Activated naive CD8-positive, alpha-beta T cell treated with anti-CD3 and anti-CD28 coated beads, Interleukin-2, amount 50 U/mL, for 24 hours (primary cell): ENCODE measurements around the gene DET1.

Experiments used
- ATAC-seq: fragments of 150-1000 bp; cut with Tn5 transposase; one replicate; pipeline ENCODE4 v1.10.0; 2021
- DNase-seq: peaks from one replicate; pipeline ENCODE4 v3.0.0; 2021
- H3K27ac Mint-ChIP-seq: one replicate; pipeline ENCODE4 v1.8.0; 2021; ENCODE audit warnings: mild to moderate bottlenecking, mixed read lengths
- H3K27me3 Mint-ChIP-seq: one replicate; pipeline ENCODE4 v1.8.0; 2021; ENCODE audit warnings: mixed read lengths
- H3K36me3 Mint-ChIP-seq: one replicate; pipeline ENCODE4 v1.8.0; 2021; ENCODE audit warnings: low read depth, mixed read lengths
- H3K4me1 Mint-ChIP-seq: one replicate; pipeline ENCODE4 v1.8.0; 2021; ENCODE audit warnings: mixed read lengths
- H3K4me3 Mint-ChIP-seq: one replicate; pipeline ENCODE4 v1.8.0; 2021; ENCODE audit warnings: mild to moderate bottlenecking, moderate library complexity, mixed read lengths
- H3K9me3 Mint-ChIP-seq: one replicate; pipeline ENCODE4 v1.8.0; 2021; ENCODE audit warnings: mixed read lengths

The DET1 gene

GRCh38 chr15:88497109-88497765 lies 49.2 kb downstream of the DET1 start:
- H3K4me3 Mint-ChIP-seq, result no peak overlapping the region
- H3K9me3 Mint-ChIP-seq, result no peaks in the 10 kb centered on the region
- H3K36me3 Mint-ChIP-seq, result no peaks in the 10 kb centered on the region
- no peak for ATAC-seq
- no peaks in the 10 kb centered on the region for H3K4me1 Mint-ChIP-seq
- no peak for DNase-seq
- H3K27ac Mint-ChIP-seq, result no peak overlapping the region
- H3K27me3 Mint-ChIP-seq, result no peaks in the 10 kb centered on the region

- ATAC-seq (no peak), DNase-seq (no peak)
- H3K36me3 Mint-ChIP-seq, result no peaks in the 10 kb centered on the region
- no peak overlapping the region for H3K4me3 Mint-ChIP-seq
- H3K4me1 Mint-ChIP-seq, result no peaks in the 10 kb centered on the region
- H3K27ac Mint-ChIP-seq, result no peak overlapping the region
- no peaks in the 10 kb centered on the region for H3K27me3 Mint-ChIP-seq
- no peaks in the 10 kb centered on the region for H3K9me3 Mint-ChIP-seq
Observed at GRCh38 chr15:88493844-88494243, 52.6 kb downstream of the DET1 start.

- H3K9me3 Mint-ChIP-seq, result no peaks in the 10 kb centered on the region
- no peak for ATAC-seq
- H3K27me3 Mint-ChIP-seq, result no peaks in the 10 kb centered on the region
- no peak for DNase-seq
- no peak overlapping the region for H3K4me3 Mint-ChIP-seq
- H3K4me1 Mint-ChIP-seq, result no peaks in the 10 kb centered on the region
- H3K27ac Mint-ChIP-seq, result no peak overlapping the region
- H3K36me3 Mint-ChIP-seq, result no peaks in the 10 kb centered on the region
Observed at GRCh38 chr15:88491158-88491557, 55.3 kb downstream of the DET1 start.

- Mint-ChIP-seq H3K27ac (no peak overlapping the region), H3K9me3 (no peaks in the 10 kb centered on the region), H3K4me1 (no peaks in the 10 kb centered on the region), H3K36me3 (no peaks in the 10 kb centered on the region), H3K4me3 (no peak overlapping the region), H3K27me3 (no peaks in the 10 kb centered on the region)
- ATAC-seq (no peak), DNase-seq (no peak)
Observed at GRCh38 chr15:88490036-88490435, 56.4 kb downstream of the DET1 start.

- H3K27me3 Mint-ChIP-seq, result no peaks in the 10 kb centered on the region
Observed at GRCh38 chr15:88489321-88489720, 57.2 kb downstream of the DET1 start.

GRCh38 chr15:88487796-88488523 lies 58.5 kb downstream of the DET1 start:
- no peak overlapping the region for H3K27ac Mint-ChIP-seq
- H3K36me3 Mint-ChIP-seq, result no peaks in the 10 kb centered on the region
- no peak for DNase-seq
- no peak for ATAC-seq
- no peaks in the 10 kb centered on the region for H3K9me3 Mint-ChIP-seq
- no peaks in the 10 kb centered on the region for H3K4me1 Mint-ChIP-seq
- no peaks in the 10 kb centered on the region for H3K27me3 Mint-ChIP-seq
- H3K4me3 Mint-ChIP-seq, result no peak overlapping the region

More at GRCh38 chr15:88489321-88489720, 57.2 kb downstream of the DET1 start:
- Mint-ChIP-seq H3K9me3 (no peaks in the 10 kb centered on the region), H3K27ac (no peak overlapping the region), H3K4me3 (no peak overlapping the region), H3K36me3 (no peaks in the 10 kb centered on the region), H3K4me1 (no peaks in the 10 kb centered on the region)
- DNase-seq (no peak), ATAC-seq (peak; percentile 18)

GRCh38 chr15:88487178-88487795 lies 59.2 kb downstream of the DET1 start:
- Mint-ChIP-seq H3K27me3 (no peaks in the 10 kb centered on the region), H3K27ac (no peak overlapping the region), H3K9me3 (no peaks in the 10 kb centered on the region), H3K4me1 (no peaks in the 10 kb centered on the region), H3K4me3 (no peak overlapping the region), H3K36me3 (no peaks in the 10 kb centered on the region)
- ATAC-seq (peak; percentile 17), DNase-seq (no peak)

- DNase-seq, result no peak
- Mint-ChIP-seq H3K4me1 (no peaks in the 10 kb centered on the region), H3K27me3 (no peaks in the 10 kb centered on the region), H3K36me3 (peaks cover 2% of the 10 kb centered on the region), H3K4me3 (no peak overlapping the region), H3K27ac (no peak overlapping the region), H3K9me3 (no peaks in the 10 kb centered on the region)
- no peak for ATAC-seq
Observed at GRCh38 chr15:88484682-88485331, 61.7 kb downstream of the DET1 start.

- no peak overlapping the region for H3K4me3 Mint-ChIP-seq
- no peak overlapping the region for H3K27ac Mint-ChIP-seq
- H3K9me3 Mint-ChIP-seq, result no peaks in the 10 kb centered on the region
- H3K36me3 Mint-ChIP-seq, result peaks cover 8% of the 10 kb centered on the region
- no peaks in the 10 kb centered on the region for H3K27me3 Mint-ChIP-seq
- H3K4me1 Mint-ChIP-seq, result no peaks in the 10 kb centered on the region
- DNase-seq (no peak), ATAC-seq (no peak)
Observed at GRCh38 chr15:88482263-88482662, 64.2 kb downstream of the DET1 start.

- Mint-ChIP-seq H3K4me1 (no peaks in the 10 kb centered on the region), H3K9me3 (no peaks in the 10 kb centered on the region), H3K36me3 (peaks cover 12% of the 10 kb centered on the region), H3K4me3 (no peak overlapping the region), H3K27me3 (no peaks in the 10 kb centered on the region), H3K27ac (no peak overlapping the region)
- DNase-seq (no peak), ATAC-seq (no peak)
Observed at GRCh38 chr15:88480981-88481380, 65.5 kb downstream of the DET1 start.

- DNase-seq (no peak), ATAC-seq (no peak)
- no peaks in the 10 kb centered on the region for H3K27me3 Mint-ChIP-seq
- peaks cover 14% of the 10 kb centered on the region for H3K36me3 Mint-ChIP-seq
- H3K4me3 Mint-ChIP-seq, result no peak overlapping the region
- no peak overlapping the region for H3K27ac Mint-ChIP-seq
- no peaks in the 10 kb centered on the region for H3K4me1 Mint-ChIP-seq
- H3K9me3 Mint-ChIP-seq, result no peaks in the 10 kb centered on the region
Observed at GRCh38 chr15:88479169-88479568, 67.3 kb downstream of the DET1 start.

GRCh38 chr15:88477904-88478303 lies 68.6 kb downstream of the DET1 start:
- no peak overlapping the region for H3K4me3 Mint-ChIP-seq
- H3K9me3 Mint-ChIP-seq, result no peaks in the 10 kb centered on the region
- no peak overlapping the region for H3K27ac Mint-ChIP-seq
- DNase-seq (no peak), ATAC-seq (no peak)
- peaks cover 14% of the 10 kb centered on the region for H3K36me3 Mint-ChIP-seq
- H3K27me3 Mint-ChIP-seq, result no peaks in the 10 kb centered on the region
- H3K4me1 Mint-ChIP-seq, result no peaks in the 10 kb centered on the region

- DNase-seq, result no peak
- Mint-ChIP-seq H3K4me1 (peaks cover 2% of the 10 kb centered on the region), H3K27ac (no peak overlapping the region), H3K9me3 (no peaks in the 10 kb centered on the region), H3K27me3 (no peaks in the 10 kb centered on the region), H3K4me3 (no peak overlapping the region), H3K36me3 (peaks cover 14% of the 10 kb centered on the region)
- ATAC-seq, result no peak
Observed at GRCh38 chr15:88477126-88477525, 69.4 kb downstream of the DET1 start.

- peaks cover 6% of the 10 kb centered on the region for H3K4me1 Mint-ChIP-seq
- H3K36me3 Mint-ChIP-seq, result peaks cover 13% of the 10 kb centered on the region
- H3K27ac Mint-ChIP-seq, result no peak overlapping the region
- no peaks in the 10 kb centered on the region for H3K9me3 Mint-ChIP-seq
- no peak overlapping the region for H3K4me3 Mint-ChIP-seq
- no peak for DNase-seq
- H3K27me3 Mint-ChIP-seq, result no peaks in the 10 kb centered on the region
- no peak for ATAC-seq
Observed at GRCh38 chr15:88476635-88477060, 69.8 kb downstream of the DET1 start.
